GM18870 (cell line): Measurements from ENCODE around the gene ZNF695.

Experiments used
- ATAC-seq: cut with Tn5 transposase; IDR thresholded peaks from one replicate; pipeline ENCODE4 v1.9.1; 2021; ENCODE audit warnings: moderate library complexity; ENCODE audit not compliant: unreplicated experiment

ZNF695 gene

DNA sequence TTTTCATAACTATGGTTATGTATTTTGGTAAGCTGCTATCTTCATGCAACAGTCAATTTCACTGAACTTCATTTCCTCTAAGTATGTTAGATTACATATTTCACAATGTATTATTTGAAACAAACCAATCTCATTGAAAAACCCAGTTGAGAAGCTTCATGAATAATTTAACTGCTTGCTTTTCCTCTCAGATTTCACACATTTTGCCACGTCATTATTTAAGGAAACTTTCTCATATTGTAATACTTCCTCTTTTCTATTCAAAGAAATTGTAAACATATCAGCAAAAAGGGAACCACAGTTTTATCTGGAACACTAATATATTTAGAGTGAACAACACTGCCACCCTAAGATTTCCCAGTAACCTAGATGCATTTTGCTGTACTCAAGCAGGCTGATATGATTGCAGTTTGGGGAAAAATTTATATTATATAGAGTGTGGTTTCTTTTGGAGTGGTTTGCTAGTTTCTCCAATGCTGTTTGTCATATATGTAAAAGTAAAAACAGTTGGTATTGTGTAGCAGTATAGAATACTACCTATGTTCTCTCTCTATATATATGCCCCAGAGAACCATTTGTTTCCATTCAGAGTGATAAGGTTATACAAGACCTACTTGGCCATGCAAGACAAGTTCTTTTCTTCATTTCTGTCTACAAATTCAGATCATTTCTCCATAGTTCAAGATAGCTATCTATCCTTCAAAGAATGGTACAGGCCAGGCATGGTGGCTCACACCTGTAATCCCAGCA, 47.7 kb downstream of the ZNF695 start:
- no peak for ATAC-seq

DNA sequence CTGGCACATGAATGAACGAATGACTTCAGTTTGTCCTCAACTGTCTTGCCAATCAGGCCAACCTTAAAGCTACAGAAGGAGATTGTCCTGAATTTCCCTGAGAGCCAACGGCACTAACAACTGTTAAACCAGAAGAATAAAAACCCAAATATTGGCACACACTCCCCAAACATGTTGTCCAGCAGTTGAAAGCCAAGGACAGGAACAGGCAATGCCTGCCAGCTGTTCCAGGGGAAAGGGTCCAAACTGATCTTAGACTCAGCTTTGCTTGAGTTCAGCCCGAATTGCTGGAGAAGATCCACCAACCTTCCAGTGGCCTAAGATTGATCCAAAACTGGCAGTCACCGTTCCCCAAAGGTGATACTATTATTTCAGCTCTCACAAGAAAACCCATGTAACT, 53.7 kb downstream of the ZNF695 start:
- no peak for ATAC-seq

DNA sequence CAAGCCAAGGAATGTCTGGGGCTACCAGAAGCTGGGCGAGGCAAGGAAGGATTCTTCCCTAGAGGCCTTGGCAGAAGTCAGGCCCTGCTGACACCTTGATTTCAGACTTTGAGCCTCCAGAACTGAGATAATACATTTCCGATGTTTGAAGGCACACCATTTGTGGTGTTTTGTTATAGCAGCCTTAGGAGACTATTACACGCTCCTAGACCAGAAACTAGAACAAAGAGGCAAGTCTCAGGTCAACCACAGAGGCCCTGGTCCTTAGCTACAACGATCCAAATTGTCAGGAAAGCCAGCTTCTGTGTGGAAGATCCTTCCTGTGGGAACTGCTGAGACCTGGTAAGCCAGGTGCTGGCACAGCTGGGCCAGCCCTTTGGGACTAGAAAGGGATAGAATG, 56.4 kb downstream of the ZNF695 start:
- no peak for ATAC-seq

DNA sequence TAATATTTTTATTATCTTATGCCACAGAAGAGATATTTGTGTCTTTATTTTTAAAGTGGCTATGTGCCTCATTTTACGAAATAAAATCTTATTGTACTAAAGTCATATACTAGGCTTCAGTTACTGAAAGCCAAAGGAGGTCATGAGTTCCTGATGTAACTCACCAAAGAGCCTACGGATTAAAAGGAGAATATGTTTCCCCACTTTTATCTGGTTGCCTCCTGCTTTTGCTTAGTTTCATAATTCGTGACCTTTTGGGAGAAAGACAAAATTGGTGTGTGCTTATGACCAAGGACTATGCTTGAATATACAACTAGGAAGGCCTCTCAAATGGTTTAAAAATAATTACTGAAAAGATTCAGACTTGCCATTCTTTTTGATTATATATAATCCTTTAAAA, 57.9 kb downstream of the ZNF695 start:
- no peak for ATAC-seq

DNA sequence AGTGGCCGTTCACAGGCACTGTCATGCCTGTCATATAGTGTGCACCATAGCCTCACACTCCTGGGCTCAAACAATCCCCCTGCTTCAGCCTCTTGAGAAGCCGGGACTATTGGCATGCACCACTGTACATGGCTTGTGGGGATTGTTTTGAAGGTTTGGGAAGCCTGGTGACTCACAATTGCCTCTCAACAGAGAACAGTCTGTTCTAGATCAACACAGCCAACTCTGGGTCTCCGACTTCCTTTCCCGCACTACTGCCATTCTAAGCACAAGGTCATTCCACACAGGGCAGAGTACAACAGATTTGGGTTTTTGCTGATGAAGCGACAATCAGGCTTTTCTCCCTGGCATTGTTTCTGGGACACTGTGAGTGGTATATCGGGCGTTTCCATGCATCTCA, 60.6 kb downstream of the ZNF695 start:
- ATAC-seq: no peak

DNA sequence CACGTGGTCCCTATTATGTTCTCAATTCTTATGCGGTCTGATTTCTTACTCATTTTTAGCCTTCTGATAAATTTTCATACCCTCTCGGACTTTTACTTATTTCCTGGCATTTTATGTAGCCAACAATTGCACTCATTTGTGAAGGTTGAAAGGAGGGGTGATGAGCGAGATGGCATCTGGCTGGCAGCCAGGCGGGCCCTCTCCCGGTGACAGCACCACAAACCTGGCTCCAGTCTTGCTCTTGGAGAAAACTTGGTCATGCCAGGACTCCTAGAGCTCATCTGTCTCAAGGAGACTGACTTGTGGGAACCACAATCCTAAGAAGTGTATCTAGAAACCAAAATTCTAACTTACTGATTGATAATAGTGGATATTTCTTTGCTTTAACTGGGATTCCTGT, 61.5 kb downstream of the ZNF695 start:
- ATAC-seq: no peak
